ENCODE measurements around the gene GHITM.

DNA sequence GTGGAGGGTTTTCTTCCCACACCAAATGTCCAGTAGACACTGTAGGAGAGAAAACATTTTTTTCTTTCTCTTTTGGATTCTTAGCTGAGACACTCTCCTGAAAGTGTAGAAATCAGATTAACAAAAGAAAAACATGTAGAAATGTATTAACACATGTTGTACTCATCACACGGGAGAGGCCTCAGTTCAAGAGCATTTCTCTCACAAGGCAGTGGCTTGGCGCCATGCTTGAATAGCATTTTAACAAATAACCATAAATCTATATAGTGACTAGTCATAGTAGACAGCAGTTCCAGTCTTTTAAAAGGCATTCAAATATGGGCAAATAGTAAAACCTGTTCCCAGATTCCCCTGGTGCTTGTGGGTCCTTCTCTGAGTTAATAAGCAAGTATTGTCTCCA, 38.3 kb upstream of the GHITM start:
- TF ChIP-seq, protein P1, sequence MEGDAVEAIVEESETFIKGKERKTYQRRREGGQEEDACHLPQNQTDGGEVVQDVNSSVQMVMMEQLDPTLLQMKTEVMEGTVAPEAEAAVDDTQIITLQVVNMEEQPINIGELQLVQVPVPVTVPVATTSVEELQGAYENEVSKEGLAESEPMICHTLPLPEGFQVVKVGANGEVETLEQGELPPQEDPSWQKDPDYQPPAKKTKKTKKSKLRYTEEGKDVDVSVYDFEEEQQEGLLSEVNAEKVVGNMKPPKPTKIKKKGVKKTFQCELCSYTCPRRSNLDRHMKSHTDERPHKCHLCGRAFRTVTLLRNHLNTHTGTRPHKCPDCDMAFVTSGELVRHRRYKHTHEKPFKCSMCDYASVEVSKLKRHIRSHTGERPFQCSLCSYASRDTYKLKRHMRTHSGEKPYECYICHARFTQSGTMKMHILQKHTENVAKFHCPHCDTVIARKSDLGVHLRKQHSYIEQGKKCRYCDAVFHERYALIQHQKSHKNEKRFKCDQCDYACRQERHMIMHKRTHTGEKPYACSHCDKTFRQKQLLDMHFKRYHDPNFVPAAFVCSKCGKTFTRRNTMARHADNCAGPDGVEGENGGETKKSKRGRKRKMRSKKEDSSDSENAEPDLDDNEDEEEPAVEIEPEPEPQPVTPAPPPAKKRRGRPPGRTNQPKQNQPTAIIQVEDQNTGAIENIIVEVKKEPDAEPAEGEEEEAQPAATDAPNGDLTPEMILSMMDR (conservative IDR thresholded peaks at IDR 0.05) = no peak
- no peak for TF ChIP-seq ZFX (IDR thresholded peaks at IDR 0.05)
